ENCODE measurements around the gene GALK1. TPM values are rescaled to one million over a fixed set of nuclear protein-coding genes. Genes with fewer than 3 reads are reported as not detected.

GALK1 gene
- total RNA-seq, result 31.6 TPM
- long read RNA-seq, transcript GALK1-205 (8 exons, 1,866 nt), result major isoform, 33 of 46 reads
- long read RNA-seq, partial matches to known transcripts, result 4 of 46 reads
- long read RNA-seq, other reads (novel, unspliced or antisense), result 7 of 46 reads

DNA sequence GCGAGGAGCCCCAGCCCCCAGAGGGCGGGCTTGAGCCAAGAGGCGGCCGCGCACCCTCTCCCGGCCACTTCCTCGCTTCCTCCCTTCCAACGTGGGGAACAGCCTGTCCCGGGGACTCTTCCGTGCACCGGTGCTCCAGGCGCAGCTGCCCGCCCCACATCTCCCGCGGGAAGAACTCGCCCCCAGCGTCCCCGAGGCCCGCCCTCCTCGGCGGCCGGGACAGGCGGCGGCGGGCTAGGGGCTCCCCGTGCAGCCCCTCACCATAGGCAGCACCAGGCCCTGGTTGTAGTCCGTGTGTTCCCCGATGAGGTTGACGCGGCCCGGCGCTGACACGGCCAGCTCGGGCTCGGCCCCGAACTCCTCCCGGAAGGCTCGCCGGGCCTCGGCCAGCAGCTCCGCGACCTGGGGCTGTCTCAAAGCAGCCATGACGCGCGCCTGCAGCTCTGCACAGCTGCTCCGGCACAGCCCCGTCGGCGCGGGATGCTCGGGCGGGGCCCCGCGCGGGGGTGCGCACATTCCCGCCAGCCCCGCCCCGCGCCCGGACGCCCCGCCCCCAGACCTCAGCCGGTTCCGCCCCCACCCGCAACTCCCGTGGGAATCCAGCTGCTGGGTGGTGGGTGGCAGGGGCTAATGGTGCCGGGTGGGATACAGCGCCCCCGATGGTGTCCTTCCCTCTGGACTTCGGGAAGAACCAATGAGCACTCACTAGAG, at the start of gene GALK1:
Gene GALK1 (minus strand): TSS at position 482 of the 711 bp plus-strand sequence. CDS start 56 bp downstream, at position 426.
- H3K4me3 ChIP-seq, result peak within 1 kb of the TSS; percentile 88
- peak; percentile 11 for TF ChIP-seq CTCF (IDR thresholded peaks at IDR 0.05)
- peaks cover 16% of the 10 kb centered on the region for H3K4me1 ChIP-seq
- peak; percentile 89 for ATAC-seq
- no peaks in the 10 kb centered on the region for H3K27me3 ChIP-seq
- peak; percentile 91 for DNase-seq
- no peaks in the 10 kb centered on the region for H3K9me3 ChIP-seq
- intact Hi-C loops (cut with DNase I), result no loop called here
- peak within 1 kb of the TSS; percentile 92 for H3K27ac ChIP-seq
- H3K36me3 ChIP-seq, result peaks cover 8% of the 10 kb centered on the region

GRCh38 chr17:75814021-75814395, 49.0 kb upstream of the GALK1 start:
- no peaks in the 10 kb centered on the region for H3K4me1 ChIP-seq
- ATAC-seq (no peak), DNase-seq (no peak)
- H3K9me3 ChIP-seq, result no peaks in the 10 kb centered on the region
- H3K27me3 ChIP-seq, result no peaks in the 10 kb centered on the region
- no peak overlapping the region for H3K4me3 ChIP-seq
- no peak overlapping the region for H3K27ac ChIP-seq
- H3K36me3 ChIP-seq, result peaks cover 89% of the 10 kb centered on the region
- intact Hi-C loops (cut with DNase I), result no loop called here
- TF ChIP-seq CTCF (IDR thresholded peaks at IDR 0.05), result no peak

DNA sequence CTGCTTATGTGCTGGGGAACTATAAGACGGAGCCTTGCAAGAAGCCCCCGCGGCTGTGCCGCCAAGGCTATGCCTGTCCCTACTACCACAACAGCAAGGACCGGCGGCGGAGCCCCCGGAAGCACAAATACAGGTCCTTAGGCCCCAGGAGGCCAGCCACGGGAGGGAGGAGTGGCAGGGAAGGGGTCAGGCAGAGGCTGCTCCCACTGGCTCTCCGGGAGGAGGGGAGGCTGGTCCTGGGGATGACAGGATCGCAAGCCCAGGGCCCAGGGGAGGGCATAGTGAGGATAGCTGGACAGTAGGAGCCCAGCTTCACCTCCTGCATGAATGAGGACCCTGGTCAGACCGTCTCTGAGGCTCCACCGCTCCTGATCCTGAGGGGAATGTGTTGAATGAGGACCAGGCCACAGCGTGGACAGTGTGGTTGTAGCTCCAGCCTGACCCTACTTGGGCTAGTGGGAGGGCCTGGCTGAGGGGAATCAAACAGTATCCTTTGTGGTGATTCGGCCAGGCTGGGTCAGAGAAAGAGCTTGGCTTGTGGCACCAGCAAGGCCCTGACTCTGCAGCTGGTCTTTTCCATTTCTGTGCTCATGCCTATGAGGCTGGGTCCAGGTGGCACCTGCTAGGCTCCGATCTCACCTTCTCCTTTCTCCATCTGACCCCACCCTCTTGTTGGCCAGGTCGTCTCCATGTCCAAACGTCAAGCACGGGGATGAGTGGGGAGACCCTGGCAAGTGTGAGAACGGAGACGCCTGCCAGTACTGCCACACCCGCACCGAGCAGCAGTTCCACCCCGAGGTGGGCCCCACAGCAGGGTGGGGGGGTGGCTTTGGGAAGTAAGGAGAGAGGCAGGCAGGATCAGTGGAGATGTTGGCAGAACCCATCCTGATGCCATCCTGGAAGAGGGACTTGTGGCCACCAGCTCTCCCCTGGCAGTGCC, 48.4 kb upstream of the GALK1 start:
- ATAC-seq, result no peak
- no peak overlapping the region for H3K27ac ChIP-seq
- intact Hi-C loops (cut with DNase I), result no loop called here
- no peaks in the 10 kb centered on the region for H3K27me3 ChIP-seq
- peaks cover 83% of the 10 kb centered on the region for H3K36me3 ChIP-seq
- no peaks in the 10 kb centered on the region for H3K9me3 ChIP-seq
- TF ChIP-seq CTCF (IDR thresholded peaks at IDR 0.05), result no peak
- no peak for DNase-seq
- no peaks in the 10 kb centered on the region for H3K4me1 ChIP-seq
- H3K4me3 ChIP-seq, result no peak overlapping the region

DNA sequence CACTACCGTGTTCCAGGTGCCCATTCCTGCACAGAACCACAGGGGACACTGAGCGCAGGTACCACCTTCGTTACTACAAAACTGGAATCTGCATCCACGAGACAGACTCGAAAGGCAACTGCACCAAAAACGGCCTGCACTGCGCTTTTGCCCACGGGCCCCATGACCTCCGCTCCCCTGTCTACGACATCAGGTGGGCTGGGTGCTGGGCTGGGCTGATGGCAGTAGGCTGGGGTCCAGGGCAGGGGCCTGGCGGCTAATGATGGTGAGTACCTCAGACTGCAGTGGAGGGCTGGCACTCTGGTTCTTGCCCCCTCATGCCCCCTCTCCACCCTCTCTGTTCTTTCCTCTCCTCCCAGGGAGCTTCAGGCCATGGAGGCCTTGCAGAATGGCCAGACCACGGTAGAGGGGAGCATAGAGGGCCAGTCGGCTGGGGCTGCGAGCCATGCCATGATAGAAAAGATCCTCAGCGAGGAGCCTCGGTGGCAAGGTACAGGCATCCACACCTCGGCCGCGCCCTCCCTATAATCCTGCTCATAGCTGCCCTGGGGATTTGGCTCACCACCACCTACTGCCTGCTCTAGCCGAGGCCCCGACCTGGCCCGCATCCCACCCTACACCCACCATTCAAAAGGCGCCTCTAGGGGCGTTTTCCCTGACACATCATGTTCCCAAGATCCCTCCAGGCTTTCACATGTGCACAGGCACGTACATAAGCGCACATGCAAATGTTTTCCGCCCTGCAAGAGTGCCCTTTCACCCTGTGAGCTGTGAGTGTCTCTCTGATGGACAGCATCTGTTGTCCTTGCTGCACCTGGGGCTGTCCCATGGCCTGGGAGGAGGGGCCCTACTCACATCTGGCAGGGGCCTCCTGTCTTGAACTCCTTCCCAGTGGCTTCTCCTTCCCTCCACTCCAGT, 47.4 kb upstream of the GALK1 start:
- intact Hi-C loops (cut with DNase I), result no loop called here

More for the DNA sequence above, 47.4 kb upstream of the GALK1 start:
- ATAC-seq, result no peak
- no peak overlapping the region for H3K4me3 ChIP-seq
- H3K36me3 ChIP-seq, result peaks cover 73% of the 10 kb centered on the region
- H3K27me3 ChIP-seq, result no peaks in the 10 kb centered on the region
- no peak overlapping the region for H3K27ac ChIP-seq
- no peak for DNase-seq
- TF ChIP-seq CTCF (IDR thresholded peaks at IDR 0.05), result no peak
- no peaks in the 10 kb centered on the region for H3K4me1 ChIP-seq
- no peaks in the 10 kb centered on the region for H3K9me3 ChIP-seq
